ENCODE results near the gene IRF2BPL. TPM values are rescaled to one million over a fixed set of nuclear protein-coding genes. Genes with fewer than 3 reads are reported as not detected.

Gene IRF2BPL
- total and polyA plus RNA-seq, 9 of the 15 experiments (the other 6 are each of a cell fraction or from before 2014, with no cell fraction given) = 0.52 to 21.6 (median 2.5) TPM

GRCh38 chr14:77004711-77005460 lies 23.6 kb downstream of the IRF2BPL start:
- Histone ChIP-seq H4K20me1 (replicated peaks; ENCODE audit: control insufficient read depth, insufficient read depth, low read length) (no peaks in the 10 kb centered on the region), H3K27me3 (ENCODE audit: control insufficient read depth in 2 of 2, insufficient read depth in 2 of 2, low read length in 2 of 2) (no peaks in the 10 kb centered on the region; a peak in 1 of 5 replicates), H3K79me2 (ENCODE audit: control insufficient read depth, insufficient read depth, low read length) (no peaks in the 10 kb centered on the region), H3K4me2 (ENCODE audit: insufficient read depth, low read length) (no peak overlapping the region), H3K9ac (ENCODE audit: insufficient read depth in 1 of 2, low read depth in 2 of 2, low read length in 2 of 2) (no peak overlapping the region), H3K27ac (ENCODE audit: extremely low read depth, low read depth, low read length) (no peak overlapping the region), H3K9me1 (ENCODE audit: control insufficient read depth, insufficient read depth, low read length) (peaks cover 3% of the 10 kb centered on the region), H2AFZ (ENCODE audit: low read depth, low read length) (no peak overlapping the region), H3K4me1 (replicated peaks in 1 of 2; ENCODE audit: control insufficient read depth in 2 of 2, insufficient read depth in 2 of 2, low read length in 2 of 2) (peaks cover 0 to 7% of the 10 kb centered on the region in 2 experiments; a peak in 2 of 5 replicates), H3K36me3 (ENCODE audit: control insufficient read depth, insufficient read depth, low read length) (no peaks in the 10 kb centered on the region), H3K4me3 (no peak overlapping the region), H3K9me3 (replicated peaks; ENCODE audit: control insufficient read depth, insufficient read depth, low read depth, low read length) (no peaks in the 10 kb centered on the region)
- CTCF ChIA-PET (ENCODE audit: low intra/inter-chr PET ratio) = no interaction called here
- WGBS (ENCODE audit: insufficient coverage, low coverage, missing lambda C conversion rate) = 32% methylated on average over 7 of the region's 9 CpGs
- DNase-seq (ENCODE audit: extremely low read depth in 1 of 4, low spot score in 3 of 4) (no peak), FAIRE-seq (no peak), ATAC-seq (no peak)
- intact Hi-C loops (cut with micrococcal nuclease) (no loop called here), in situ Hi-C loops (cut with MboI) (no loop called here)
- TF ChIP-seq HNRNPH1 (optimal IDR thresholded peaks at IDR 0.05; ENCODE audit: low read depth, low read length) = no peak
- TF ChIP-seq SP2 (IDR thresholded peaks at IDR 0.05; ENCODE audit: extremely low read depth, low read depth, low read length, poor library complexity, severe bottlenecking) = no peak
- TF ChIP-seq CHD7 (IDR thresholded peaks at IDR 0.05; ENCODE audit: low read depth, low read length) = no peak
- TF ChIP-seq, protein P1, sequence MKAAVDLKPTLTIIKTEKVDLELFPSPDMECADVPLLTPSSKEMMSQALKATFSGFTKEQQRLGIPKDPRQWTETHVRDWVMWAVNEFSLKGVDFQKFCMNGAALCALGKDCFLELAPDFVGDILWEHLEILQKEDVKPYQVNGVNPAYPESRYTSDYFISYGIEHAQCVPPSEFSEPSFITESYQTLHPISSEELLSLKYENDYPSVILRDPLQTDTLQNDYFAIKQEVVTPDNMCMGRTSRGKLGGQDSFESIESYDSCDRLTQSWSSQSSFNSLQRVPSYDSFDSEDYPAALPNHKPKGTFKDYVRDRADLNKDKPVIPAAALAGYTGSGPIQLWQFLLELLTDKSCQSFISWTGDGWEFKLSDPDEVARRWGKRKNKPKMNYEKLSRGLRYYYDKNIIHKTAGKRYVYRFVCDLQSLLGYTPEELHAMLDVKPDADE (conservative IDR thresholded peaks at IDR 0.05; ENCODE audit: control insufficient read depth, low read depth, low read length) = no peak
- TF ChIP-seq ATF7 (IDR thresholded peaks at IDR 0.05) = no peak
- POLR2A ChIA-PET = no interaction called here
- BruUV-seq (replicated peaks) = no TSS peak

Data from K562 (cell line).